ENCODE results near the gene MAP6D1. TPM values are rescaled to one million over a fixed set of nuclear protein-coding genes. Genes with fewer than 3 reads are reported as not detected.

MAP6D1 gene
- total RNA-seq, 1 donor from 2014 or later: 4.2 TPM

DNA sequence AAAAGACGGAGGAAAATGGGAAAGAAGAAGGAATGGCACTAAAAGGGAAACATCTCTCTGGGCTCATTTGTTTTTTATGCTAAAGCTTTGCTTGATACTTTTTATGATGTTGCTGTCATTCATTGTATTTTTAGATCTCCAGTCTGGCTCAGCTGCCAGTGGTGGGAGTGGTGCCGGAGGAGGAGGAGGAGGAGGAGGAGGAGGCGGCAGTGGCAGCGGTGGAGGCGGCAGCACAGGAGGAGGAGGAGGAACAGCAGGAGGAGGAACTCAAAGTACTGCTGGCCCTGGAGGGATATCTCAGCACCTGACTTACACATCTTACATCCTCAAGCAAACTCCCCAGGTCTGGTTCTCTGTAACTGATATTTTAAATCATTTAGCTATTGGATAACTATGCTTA, 49.6 kb downstream of the MAP6D1 start:
- Mint-ChIP-seq H3K27ac (ENCODE audit: unreplicated experiment) (no peak overlapping the region), H3K9me3 (ENCODE audit: unreplicated experiment) (no peaks in the 10 kb centered on the region), H3K4me3 (ENCODE audit: unreplicated experiment) (no peak overlapping the region), H3K27me3 (ENCODE audit: unreplicated experiment) (no peaks in the 10 kb centered on the region), H3K36me3 (ENCODE audit: unreplicated experiment) (peaks cover 52% of the 10 kb centered on the region), H3K4me1 (ENCODE audit: unreplicated experiment) (no peaks in the 10 kb centered on the region)
- DNase-seq (ENCODE audit: extremely low spot score, unreplicated experiment): no peak
- TF ChIP-seq, protein P1, sequence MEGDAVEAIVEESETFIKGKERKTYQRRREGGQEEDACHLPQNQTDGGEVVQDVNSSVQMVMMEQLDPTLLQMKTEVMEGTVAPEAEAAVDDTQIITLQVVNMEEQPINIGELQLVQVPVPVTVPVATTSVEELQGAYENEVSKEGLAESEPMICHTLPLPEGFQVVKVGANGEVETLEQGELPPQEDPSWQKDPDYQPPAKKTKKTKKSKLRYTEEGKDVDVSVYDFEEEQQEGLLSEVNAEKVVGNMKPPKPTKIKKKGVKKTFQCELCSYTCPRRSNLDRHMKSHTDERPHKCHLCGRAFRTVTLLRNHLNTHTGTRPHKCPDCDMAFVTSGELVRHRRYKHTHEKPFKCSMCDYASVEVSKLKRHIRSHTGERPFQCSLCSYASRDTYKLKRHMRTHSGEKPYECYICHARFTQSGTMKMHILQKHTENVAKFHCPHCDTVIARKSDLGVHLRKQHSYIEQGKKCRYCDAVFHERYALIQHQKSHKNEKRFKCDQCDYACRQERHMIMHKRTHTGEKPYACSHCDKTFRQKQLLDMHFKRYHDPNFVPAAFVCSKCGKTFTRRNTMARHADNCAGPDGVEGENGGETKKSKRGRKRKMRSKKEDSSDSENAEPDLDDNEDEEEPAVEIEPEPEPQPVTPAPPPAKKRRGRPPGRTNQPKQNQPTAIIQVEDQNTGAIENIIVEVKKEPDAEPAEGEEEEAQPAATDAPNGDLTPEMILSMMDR (IDR thresholded peaks at IDR 0.05): no peak

DNA sequence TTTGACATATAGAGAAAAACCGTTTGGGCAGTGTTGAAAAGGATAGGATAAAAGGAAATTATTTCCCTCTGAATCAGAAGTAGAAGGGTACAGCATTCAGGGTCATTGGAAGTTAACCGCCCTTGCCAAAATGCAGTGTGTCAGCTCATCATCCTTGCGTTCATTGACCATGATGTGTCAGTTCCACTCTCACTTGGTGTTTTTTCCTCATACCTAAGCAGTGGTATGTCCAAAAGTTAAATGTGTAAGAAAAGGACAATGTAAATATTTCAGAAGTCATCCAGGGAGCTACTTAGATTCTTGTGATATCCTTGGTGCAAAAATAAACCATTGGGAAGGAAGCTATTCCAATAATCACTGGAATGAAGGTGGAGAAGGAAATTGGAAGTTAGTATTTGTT, 50.7 kb downstream of the MAP6D1 start:
- no peaks in the 10 kb centered on the region for H3K27me3 Mint-ChIP-seq (ENCODE audit: unreplicated experiment)
- H3K9me3 Mint-ChIP-seq (ENCODE audit: unreplicated experiment): no peaks in the 10 kb centered on the region
- DNase-seq (ENCODE audit: extremely low spot score, unreplicated experiment): no peak
- H3K4me3 Mint-ChIP-seq (ENCODE audit: unreplicated experiment): no peak overlapping the region
- no peak overlapping the region for H3K27ac Mint-ChIP-seq (ENCODE audit: unreplicated experiment)
- no peaks in the 10 kb centered on the region for H3K4me1 Mint-ChIP-seq (ENCODE audit: unreplicated experiment)
- TF ChIP-seq, protein P1 (IDR thresholded peaks at IDR 0.05): no peak
- H3K36me3 Mint-ChIP-seq (ENCODE audit: unreplicated experiment): peaks cover 49% of the 10 kb centered on the region

DNA sequence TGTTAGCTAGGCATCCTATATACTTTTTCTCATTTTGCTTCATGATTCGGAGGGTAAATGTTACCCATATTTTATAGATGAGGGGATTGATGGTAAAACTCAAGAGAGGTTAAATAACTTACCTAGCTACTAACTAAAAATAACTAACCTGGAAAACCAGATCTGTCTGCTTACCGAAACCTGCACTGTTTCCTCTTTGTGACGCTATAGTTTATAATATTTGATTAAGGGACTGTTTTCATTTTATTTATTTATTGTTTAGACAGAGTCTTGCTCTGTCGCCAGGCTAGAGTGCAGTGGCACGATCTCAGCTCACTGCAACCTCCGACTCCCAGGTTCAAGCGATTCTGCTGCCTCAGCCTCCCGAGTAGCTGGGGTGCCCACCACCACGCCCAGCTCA, 55.9 kb downstream of the MAP6D1 start:
- no peak for DNase-seq (ENCODE audit: extremely low spot score, unreplicated experiment)
- TF ChIP-seq, protein P1 (IDR thresholded peaks at IDR 0.05): no peak
- H3K36me3 Mint-ChIP-seq (ENCODE audit: unreplicated experiment): peaks cover 22% of the 10 kb centered on the region
- no peak overlapping the region for H3K27ac Mint-ChIP-seq (ENCODE audit: unreplicated experiment)
- no peaks in the 10 kb centered on the region for H3K9me3 Mint-ChIP-seq (ENCODE audit: unreplicated experiment)
- H3K4me3 Mint-ChIP-seq (ENCODE audit: unreplicated experiment): no peak overlapping the region
- no peaks in the 10 kb centered on the region for H3K27me3 Mint-ChIP-seq (ENCODE audit: unreplicated experiment)
- peaks cover 3% of the 10 kb centered on the region for H3K4me1 Mint-ChIP-seq (ENCODE audit: unreplicated experiment)

DNA sequence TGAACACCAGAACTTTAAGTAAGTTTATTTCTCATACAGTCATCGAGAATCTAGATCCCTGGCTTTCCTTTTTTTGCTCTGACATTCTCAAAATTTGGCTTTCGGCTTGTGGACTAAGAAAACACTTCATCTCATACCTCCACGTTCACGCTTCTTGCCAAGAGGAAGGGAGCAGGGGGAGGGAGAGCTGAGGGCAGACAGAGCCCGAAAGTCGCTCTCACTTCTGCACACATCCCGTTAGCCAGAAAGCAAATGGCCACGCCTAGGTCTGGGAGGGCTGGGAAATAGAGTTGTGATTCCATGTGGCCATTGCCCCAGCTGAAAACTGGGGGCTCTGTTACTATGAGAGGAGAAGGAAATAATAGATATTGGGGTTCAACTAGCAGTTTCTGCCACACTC, 57.3 kb downstream of the MAP6D1 start:
- peaks cover 12% of the 10 kb centered on the region for H3K36me3 Mint-ChIP-seq (ENCODE audit: unreplicated experiment)
- DNase-seq (ENCODE audit: extremely low spot score, unreplicated experiment): no peak
- H3K4me1 Mint-ChIP-seq (ENCODE audit: unreplicated experiment): peaks cover 3% of the 10 kb centered on the region
- H3K9me3 Mint-ChIP-seq (ENCODE audit: unreplicated experiment): no peaks in the 10 kb centered on the region
- H3K4me3 Mint-ChIP-seq (ENCODE audit: unreplicated experiment): no peak overlapping the region
- no peak overlapping the region for H3K27ac Mint-ChIP-seq (ENCODE audit: unreplicated experiment)
- TF ChIP-seq, protein P1 (IDR thresholded peaks at IDR 0.05): no peak
- H3K27me3 Mint-ChIP-seq (ENCODE audit: unreplicated experiment): no peaks in the 10 kb centered on the region

DNA sequence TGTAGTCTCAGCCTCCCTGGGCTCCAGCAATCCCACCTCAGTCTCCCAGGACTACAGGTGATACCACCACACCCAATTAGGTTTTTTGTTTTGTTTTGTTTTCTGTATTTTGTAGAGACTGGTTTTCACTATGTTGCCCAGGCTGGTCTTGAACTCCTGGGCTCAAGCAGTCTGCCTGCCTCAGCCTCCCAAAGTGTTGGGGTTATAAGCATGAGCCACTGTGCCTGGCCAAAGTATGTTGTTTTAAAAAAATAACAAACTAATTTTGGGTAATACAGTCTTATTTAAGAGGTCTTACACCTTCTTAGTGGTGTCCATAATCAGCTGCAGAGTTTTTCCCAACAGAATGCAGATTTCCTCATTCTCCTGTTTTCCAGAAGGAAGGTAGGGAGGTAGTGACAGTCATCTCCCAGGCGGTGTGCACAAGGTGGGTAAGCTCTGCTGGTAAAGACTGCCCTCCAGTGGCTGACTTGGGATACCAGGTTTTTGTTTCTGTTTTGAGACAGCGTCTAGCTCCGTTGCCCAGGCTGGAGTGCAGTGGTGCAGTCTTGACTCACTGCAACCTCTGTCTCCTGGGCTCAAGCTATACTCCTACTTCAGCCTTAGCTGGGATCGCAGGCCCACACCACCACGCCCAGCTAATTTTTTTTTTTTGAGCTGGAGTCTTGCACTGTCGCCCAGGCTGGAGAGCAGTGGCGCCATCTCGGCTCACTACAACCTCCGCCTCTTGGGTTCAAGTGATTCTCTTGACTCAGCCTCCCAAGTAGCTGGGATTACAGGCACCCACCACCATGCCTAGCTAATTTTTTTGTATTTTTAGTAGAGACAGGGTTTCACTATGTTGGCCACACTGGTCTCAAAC, 58.4 kb downstream of the MAP6D1 start:
- Mint-ChIP-seq H3K27me3 (ENCODE audit: unreplicated experiment) (no peaks in the 10 kb centered on the region), H3K4me1 (ENCODE audit: unreplicated experiment) (peaks cover 3% of the 10 kb centered on the region), H3K4me3 (ENCODE audit: unreplicated experiment) (no peak overlapping the region), H3K36me3 (ENCODE audit: unreplicated experiment) (peaks cover 14% of the 10 kb centered on the region), H3K9me3 (ENCODE audit: unreplicated experiment) (no peaks in the 10 kb centered on the region), H3K27ac (ENCODE audit: unreplicated experiment) (no peak overlapping the region)
- TF ChIP-seq, protein P1 (IDR thresholded peaks at IDR 0.05): peak; percentile 83
- no peak for DNase-seq (ENCODE audit: extremely low spot score, unreplicated experiment)
